ENCODE data around the gene SMIM32. TPM values are rescaled to one million over a fixed set of nuclear protein-coding genes. Genes with fewer than 3 reads are reported as not detected.

SMIM32 gene
- total RNA-seq, 1 experiment from 2014 or later: not detected

Other genes starting within 250 kb of the SMIM32 start
- not detected in 2 replicates for gene LECT2, start 238.2 kb downstream of the SMIM32 start, total RNA-seq (2014; rRNA removed; shearing (Covaris generic))
- gene TGFBI, start 164.2 kb downstream of the SMIM32 start, total RNA-seq (2014; rRNA removed; shearing (Covaris generic)): 33.6 and 37.2 TPM in 2 replicates
- gene SMAD5, start 60.3 kb downstream of the SMIM32 start, total RNA-seq (2014; rRNA removed; shearing (Covaris generic)): 12.4 and 14.5 TPM in 2 replicates
- gene TRPC7, start 172.4 kb upstream of the SMIM32 start, total RNA-seq (2014; rRNA removed; shearing (Covaris generic)): not detected in 2 replicates